ENCODE measurements around the gene PSME2. TPM values are rescaled to one million over a fixed set of nuclear protein-coding genes. Genes with fewer than 3 reads are reported as not detected.

Gene PSME2
- total and polyA plus RNA-seq, 10 of the 15 experiments (the other 5 are each of a cell fraction or from before 2014, with no cell fraction given) = 510 to 3,542 (median 913) TPM

DNA sequence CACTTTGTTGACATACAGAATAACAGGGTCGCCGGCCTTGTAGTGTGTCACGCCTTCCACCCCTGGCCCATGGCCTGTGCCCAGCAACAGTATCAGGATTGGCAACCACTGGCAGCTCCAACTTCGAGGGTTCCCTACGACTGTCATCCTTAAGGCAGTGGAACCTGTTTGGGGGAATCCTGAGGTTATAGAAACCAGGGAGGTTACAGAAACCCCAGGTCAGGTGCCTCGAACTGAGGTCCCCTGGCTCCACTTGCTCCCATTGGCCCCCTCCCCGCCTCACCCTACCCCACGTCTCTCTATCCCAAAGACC is 48.4 kb upstream of the PSME2 start (continued):
- TF ChIP-seq, protein P1, sequence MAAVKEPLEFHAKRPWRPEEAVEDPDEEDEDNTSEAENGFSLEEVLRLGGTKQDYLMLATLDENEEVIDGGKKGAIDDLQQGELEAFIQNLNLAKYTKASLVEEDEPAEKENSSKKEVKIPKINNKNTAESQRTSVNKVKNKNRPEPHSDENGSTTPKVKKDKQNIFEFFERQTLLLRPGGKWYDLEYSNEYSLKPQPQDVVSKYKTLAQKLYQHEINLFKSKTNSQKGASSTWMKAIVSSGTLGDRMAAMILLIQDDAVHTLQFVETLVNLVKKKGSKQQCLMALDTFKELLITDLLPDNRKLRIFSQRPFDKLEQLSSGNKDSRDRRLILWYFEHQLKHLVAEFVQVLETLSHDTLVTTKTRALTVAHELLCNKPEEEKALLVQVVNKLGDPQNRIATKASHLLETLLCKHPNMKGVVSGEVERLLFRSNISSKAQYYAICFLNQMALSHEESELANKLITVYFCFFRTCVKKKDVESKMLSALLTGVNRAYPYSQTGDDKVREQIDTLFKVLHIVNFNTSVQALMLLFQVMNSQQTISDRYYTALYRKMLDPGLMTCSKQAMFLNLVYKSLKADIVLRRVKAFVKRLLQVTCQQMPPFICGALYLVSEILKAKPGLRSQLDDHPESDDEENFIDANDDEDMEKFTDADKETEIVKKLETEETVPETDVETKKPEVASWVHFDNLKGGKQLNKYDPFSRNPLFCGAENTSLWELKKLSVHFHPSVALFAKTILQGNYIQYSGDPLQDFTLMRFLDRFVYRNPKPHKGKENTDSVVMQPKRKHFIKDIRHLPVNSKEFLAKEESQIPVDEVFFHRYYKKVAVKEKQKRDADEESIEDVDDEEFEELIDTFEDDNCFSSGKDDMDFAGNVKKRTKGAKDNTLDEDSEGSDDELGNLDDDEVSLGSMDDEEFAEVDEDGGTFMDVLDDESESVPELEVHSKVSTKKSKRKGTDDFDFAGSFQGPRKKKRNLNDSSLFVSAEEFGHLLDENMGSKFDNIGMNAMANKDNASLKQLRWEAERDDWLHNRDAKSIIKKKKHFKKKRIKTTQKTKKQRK (IDR thresholded peaks at IDR 0.05; ENCODE audit: low read depth, low read length) = no peak
- TF ChIP-seq EP300 (IDR thresholded peaks at IDR 0.05; ENCODE audit: borderline replicate concordance in 1 of 2, control insufficient read depth in 1 of 2, low read depth in 2 of 2, low read length in 2 of 2) (no peak), CREB1 (IDR thresholded peaks at IDR 0.05; ENCODE audit: low read depth) (no peak), MYB (IDR thresholded peaks at IDR 0.05; ENCODE audit: borderline replicate concordance, low read depth, low read length) (no peak)

DNA sequence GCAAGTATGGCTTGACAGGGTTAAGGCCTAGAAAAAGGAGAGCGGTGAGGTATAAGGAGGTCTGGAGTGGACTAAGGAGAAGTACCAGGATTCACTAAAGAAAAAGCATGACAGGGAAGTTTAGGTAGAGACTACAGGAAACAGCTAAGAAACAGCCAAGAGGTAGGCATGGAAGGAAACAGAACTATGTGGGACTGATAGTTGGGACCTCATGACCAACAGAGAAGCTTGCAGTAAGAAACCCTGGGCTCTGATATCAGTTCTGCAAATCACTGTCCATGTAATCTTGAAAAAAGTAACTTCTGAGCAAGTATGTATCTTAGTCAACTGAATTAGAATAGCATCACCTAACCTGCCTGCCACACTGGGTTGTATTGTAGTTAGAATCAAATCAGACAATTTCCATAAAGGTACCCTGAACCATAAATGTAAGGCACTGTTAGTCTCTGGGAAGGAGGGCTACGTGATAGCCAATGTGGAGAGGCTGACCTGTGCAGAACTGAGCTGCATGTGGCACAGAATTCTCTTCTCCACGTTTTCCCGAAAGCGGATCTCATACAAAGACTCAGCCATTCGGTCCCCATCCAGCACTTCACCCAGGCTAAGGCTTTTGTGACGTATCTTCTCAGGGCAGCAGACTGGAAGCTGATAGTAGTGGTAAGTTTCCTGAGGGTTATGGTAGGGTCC is 47.9 kb upstream of the PSME2 start:
- in situ Hi-C loops (cut with MboI) = no loop called here
- no peak for DNase-seq (ENCODE audit: low read depth, low spot score)
- peak overlapping the region; percentile 96; the same call in 1 of the 2 replicates for H3K27ac ChIP-seq (ENCODE audit: control insufficient read depth, insufficient read depth)
- TF ChIP-seq MEF2B (IDR thresholded peaks at IDR 0.05; ENCODE audit: partially characterized antibody, poor library complexity, severe bottlenecking) = no peak
- TF ChIP-seq, protein P2, sequence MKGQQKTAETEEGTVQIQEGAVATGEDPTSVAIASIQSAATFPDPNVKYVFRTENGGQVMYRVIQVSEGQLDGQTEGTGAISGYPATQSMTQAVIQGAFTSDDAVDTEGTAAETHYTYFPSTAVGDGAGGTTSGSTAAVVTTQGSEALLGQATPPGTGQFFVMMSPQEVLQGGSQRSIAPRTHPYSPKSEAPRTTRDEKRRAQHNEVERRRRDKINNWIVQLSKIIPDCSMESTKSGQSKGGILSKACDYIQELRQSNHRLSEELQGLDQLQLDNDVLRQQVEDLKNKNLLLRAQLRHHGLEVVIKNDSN (IDR thresholded peaks at IDR 0.05; ENCODE audit: borderline replicate concordance, extremely low read length, insufficient read depth, low read depth, low read length) = no peak
- TF ChIP-seq ZSCAN29 (IDR thresholded peaks at IDR 0.05) = no peak
- TF ChIP-seq SUZ12 (IDR thresholded peaks at IDR 0.05; ENCODE audit: unreplicated experiment) = no peak
- no peak for TF ChIP-seq RAD21 (IDR thresholded peaks at IDR 0.05; ENCODE audit: insufficient read depth, low read depth, low read length)
- TF ChIP-seq, protein P3, sequence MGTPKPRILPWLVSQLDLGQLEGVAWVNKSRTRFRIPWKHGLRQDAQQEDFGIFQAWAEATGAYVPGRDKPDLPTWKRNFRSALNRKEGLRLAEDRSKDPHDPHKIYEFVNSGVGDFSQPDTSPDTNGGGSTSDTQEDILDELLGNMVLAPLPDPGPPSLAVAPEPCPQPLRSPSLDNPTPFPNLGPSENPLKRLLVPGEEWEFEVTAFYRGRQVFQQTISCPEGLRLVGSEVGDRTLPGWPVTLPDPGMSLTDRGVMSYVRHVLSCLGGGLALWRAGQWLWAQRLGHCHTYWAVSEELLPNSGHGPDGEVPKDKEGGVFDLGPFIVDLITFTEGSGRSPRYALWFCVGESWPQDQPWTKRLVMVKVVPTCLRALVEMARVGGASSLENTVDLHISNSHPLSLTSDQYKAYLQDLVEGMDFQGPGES (IDR thresholded peaks at IDR 0.05) = no peak
- TF ChIP-seq, protein P4, sequence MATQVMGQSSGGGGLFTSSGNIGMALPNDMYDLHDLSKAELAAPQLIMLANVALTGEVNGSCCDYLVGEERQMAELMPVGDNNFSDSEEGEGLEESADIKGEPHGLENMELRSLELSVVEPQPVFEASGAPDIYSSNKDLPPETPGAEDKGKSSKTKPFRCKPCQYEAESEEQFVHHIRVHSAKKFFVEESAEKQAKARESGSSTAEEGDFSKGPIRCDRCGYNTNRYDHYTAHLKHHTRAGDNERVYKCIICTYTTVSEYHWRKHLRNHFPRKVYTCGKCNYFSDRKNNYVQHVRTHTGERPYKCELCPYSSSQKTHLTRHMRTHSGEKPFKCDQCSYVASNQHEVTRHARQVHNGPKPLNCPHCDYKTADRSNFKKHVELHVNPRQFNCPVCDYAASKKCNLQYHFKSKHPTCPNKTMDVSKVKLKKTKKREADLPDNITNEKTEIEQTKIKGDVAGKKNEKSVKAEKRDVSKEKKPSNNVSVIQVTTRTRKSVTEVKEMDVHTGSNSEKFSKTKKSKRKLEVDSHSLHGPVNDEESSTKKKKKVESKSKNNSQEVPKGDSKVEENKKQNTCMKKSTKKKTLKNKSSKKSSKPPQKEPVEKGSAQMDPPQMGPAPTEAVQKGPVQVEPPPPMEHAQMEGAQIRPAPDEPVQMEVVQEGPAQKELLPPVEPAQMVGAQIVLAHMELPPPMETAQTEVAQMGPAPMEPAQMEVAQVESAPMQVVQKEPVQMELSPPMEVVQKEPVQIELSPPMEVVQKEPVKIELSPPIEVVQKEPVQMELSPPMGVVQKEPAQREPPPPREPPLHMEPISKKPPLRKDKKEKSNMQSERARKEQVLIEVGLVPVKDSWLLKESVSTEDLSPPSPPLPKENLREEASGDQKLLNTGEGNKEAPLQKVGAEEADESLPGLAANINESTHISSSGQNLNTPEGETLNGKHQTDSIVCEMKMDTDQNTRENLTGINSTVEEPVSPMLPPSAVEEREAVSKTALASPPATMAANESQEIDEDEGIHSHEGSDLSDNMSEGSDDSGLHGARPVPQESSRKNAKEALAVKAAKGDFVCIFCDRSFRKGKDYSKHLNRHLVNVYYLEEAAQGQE (IDR thresholded peaks at IDR 0.05; ENCODE audit: low read depth, low read length) = no peak

More for the DNA sequence above, 47.9 kb upstream of the PSME2 start:
- SMC1A ChIA-PET (ENCODE audit: uncharacterized antibody, unreplicated experiment) = interaction anchor here (1.6 to 1.8 kb wide), 2 partner anchors 80 to 139 kb away, joined by 4 to 5 read pairs; partner anchors contain the start of genes DCAF11 and NRL
- POLR2A ChIA-PET = interaction anchor here (1.2 to 3.9 kb wide), 5 partner anchors 13 to 58 kb away, joined by 3 to 50 read pairs (median 12); partner anchors contain the start of genes CHMP4A, IRF9, PSME1 and PSME2
- FAIRE-seq = no peak
- Histone ChIP-seq H3K4me1 (ENCODE audit: control insufficient read depth, insufficient read depth, low read length) (peaks cover 15% of the 10 kb centered on the region), H2AFZ (ENCODE audit: control insufficient read depth, low read depth, low read length) (no peak overlapping the region), H3K4me2 (ENCODE audit: control insufficient read depth, insufficient read depth) (peak overlapping the region; percentile 83), H3K36me3 (ENCODE audit: control insufficient read depth in 2 of 2, insufficient read depth in 2 of 2, low read length in 1 of 2) (peaks cover 0 to 4% of the 10 kb centered on the region in 2 experiments; a peak in 2 of 4 replicates), H3K27me3 (replicated peaks in 1 of 2; ENCODE audit: control insufficient read depth in 2 of 2, insufficient read depth in 2 of 2, low read length in 1 of 2) (no peaks in the 10 kb centered on the region), H4K20me1 (ENCODE audit: control insufficient read depth, insufficient read depth) (no peaks in the 10 kb centered on the region), H3K79me2 (ENCODE audit: control insufficient read depth, insufficient read depth, low read length) (peaks cover 48% of the 10 kb centered on the region), H3K9me3 (replicated peaks; ENCODE audit: control insufficient read depth, insufficient read depth, low read length) (no peaks in the 10 kb centered on the region; the same call in 2 of the 3 replicates), H3K9ac (ENCODE audit: control insufficient read depth, insufficient read depth, low read length) (peak overlapping the region; percentile 92; the same call in 1 of the 2 replicates), H3K4me3 (peak overlapping the region; percentile 68)
- intact Hi-C loops (cut with micrococcal nuclease; ENCODE audit: unreplicated experiment) = no loop called here
- RAD21 ChIA-PET (ENCODE audit: unreplicated experiment) = interaction anchor here (1.4 to 3.0 kb wide), 6 partner anchors 21 to 85 kb away, joined by 3 to 10 read pairs (median 6); partner anchors contain the start of genes DCAF11, IRF9, MDP1 and NRL
- whole genome bisulfite sequencing (ENCODE audit: insufficient coverage, insufficient replicate concordance, low lambda C conversion rate, missing lambda C conversion rate) = 97% methylated on average over 7 of the region's 7 CpGs
- CTCF ChIA-PET = interaction anchor here (1.0 to 2.9 kb wide), 5 partner anchors 22 to 103 kb away, joined by 3 to 11 read pairs (median 4); partner anchors contain the start of genes MDP1 and TINF2
- BruUV-seq (replicated peaks) = TSS peak; percentile 55
- no peak for ATAC-seq
